ENCODE measurements around the gene VWA3B.
"Not testable (repeated sequence)": the region's sequence is repeated elsewhere in the genome, so short reads cannot be mapped to it uniquely, and the experiment has no call there.

Gene VWA3B, protein sequence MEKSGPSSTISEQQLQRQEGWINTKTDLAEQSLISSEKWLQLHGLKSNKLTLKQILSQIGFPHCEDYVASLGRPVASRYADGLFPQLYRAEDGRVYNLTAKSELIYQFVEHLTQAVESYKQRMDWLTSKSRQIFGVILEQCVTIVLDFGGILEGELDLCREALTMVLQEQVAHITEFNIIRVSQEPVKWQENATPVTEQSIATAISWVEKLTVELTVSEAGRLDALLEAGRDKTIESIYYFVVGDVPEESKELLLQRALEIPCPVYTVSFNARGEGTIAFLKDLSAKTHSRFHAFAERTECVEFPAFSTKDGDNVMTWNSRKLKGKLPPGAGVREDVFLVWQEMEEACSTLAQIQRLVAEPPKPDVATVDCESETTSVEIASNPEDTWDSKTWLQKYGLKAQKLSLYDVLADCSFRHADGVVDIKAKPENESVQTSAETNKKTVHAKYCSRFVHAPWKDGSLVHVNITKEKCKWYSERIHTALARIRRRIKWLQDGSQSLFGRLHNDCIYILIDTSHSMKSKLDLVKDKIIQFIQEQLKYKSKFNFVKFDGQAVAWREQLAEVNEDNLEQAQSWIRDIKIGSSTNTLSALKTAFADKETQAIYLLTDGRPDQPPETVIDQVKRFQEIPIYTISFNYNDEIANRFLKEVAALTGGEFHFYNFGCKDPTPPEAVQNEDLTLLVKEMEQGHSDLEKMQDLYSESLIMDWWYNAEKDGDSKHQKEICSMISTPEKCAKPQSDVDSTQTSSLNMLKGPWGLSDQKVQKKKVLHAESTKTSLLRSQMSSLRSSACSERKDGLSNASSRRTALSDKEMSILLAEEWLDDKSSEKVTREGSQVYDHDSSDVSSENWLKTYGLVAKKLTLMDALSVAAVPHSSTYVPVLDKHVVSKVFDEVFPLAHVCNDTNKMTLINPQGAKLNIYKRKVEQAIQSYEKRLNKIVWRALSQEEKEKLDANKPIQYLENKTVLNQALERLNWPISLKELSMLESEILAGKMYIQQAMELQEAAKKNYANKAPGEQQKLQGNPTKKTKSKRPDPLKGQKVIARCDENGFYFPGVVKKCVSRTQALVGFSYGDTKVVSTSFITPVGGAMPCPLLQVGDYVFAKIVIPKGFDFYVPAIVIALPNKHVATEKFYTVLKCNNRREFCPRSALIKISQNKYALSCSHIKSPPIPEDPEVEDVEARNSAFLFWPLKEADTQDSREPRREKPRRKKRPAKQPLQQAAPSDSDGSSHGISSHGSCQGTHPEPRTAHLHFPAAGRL (N-terminal part only)

GRCh38 chr2:98086491-98087446, at the start of gene VWA3B:
TSS of gene VWA3B (plus strand) at chr2:98087167. CDS start at chr2:98093093, 5,926 bp downstream.
- no peak for DNase-seq (ENCODE audit: low read depth in 2 of 2)

DNA sequence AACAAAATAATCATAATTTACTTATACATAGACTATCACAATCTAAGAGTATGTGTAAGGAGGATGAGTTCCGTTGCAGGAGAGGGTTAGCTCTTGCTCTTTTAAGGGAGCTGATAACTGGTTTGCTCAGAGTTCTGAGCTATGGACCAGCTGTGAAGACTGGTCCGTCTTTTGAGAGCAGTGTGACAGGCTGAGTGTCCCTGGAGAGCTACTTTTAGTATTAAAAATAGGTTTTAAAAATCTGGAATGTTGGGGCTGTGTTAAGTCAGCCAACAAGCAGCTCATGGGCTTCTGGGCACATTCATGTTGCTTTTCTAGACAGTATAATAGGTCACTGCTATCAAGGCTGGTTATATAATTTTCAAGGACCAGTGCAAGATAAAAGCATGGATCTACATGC, 49.8 kb upstream of the VWA3B start:
- DNase-seq (ENCODE audit: low read depth in 2 of 2), result no peak

- DNase-seq (ENCODE audit: low read depth in 2 of 2), result no peak
Observed at GRCh38 chr2:98037666-98038336, 49.2 kb upstream of the VWA3B start.

DNA sequence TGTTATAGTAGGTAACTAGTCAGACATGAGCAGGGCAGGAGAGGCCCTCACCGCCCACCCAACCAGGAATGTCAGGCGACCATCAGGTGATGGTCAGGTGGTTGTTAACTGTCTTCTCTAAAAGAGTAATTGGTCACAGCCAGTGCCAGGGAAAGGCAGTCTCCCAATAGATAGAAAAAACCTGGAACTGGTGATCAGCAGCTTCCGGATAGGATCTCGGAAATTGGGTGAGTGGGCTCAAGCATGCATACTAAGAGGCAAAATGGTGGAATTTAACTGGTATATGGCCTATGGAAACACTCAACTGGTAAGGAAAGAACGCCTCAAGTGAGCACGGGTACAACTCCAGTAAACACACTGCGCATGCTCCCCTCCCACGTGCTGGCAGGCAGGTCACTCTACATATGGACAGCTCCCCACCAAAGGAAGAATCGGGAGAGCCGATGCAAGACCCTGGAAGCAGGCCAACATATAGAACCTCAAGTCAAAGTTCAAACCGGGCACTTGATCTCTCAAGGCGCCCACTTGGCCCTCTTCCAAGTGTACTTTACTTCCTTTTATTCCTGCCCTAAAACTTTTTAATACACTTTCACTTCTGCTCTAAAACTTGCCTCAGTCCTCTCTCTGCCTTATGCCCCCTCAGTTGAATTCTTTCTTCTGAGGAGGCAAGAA, 47.7 kb upstream of the VWA3B start:
- DNase-seq (ENCODE audit: low read depth in 2 of 2), result no peak

GRCh38 chr2:98040331-98040939, 46.5 kb upstream of the VWA3B start:
- no peak for DNase-seq (ENCODE audit: low read depth in 2 of 2)

GRCh38 chr2:98043101-98043500, 43.9 kb upstream of the VWA3B start:
- no peak for DNase-seq (ENCODE audit: low read depth in 2 of 2)

- DNase-seq (ENCODE audit: low read depth in 2 of 2), result not testable (repeated sequence)
Observed at GRCh38 chr2:98044730-98045129, 42.2 kb upstream of the VWA3B start.

DNA sequence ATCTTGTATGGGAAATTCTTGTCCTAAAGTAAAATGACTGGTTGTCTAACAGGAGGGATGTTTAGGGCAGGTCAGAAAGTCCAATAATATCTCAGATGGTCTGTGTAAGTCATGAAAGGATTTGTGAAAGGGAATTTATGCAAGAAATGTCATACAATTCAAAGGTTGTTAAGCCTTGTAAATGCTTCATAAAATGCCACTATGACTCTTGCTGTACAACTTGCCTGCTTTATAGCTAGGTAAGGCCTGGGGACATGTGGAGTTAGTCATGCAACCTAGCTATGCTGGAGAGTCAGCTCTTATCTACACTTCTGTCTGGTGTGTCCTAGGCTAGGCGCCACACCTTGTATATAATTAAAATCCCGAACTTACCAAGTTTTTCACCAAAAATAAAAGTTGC, 36.9 kb upstream of the VWA3B start:
- no peak for DNase-seq (ENCODE audit: low read depth in 2 of 2)

- no peak for DNase-seq (ENCODE audit: low read depth in 2 of 2)
Observed at GRCh38 chr2:98058191-98058975, 28.6 kb upstream of the VWA3B start.

DNA sequence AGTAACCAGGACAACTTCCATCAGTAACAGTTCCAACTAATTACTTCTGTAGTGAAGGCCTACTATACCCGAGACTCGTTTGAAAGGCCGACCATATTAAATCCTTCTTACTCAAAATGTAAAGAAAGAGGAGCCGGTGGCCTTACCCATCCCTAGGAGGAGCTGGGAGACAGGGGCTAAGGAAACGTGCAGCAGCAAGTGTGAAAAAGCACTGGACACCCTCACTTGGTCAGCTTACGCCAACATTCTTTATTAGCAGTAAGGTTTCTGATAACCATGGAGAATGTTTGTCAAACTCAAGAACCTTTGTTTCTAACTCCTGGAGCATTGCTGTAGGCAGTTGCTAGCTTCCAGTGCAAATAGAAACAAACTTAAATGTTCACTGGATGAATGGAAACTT, 26.7 kb upstream of the VWA3B start:
- DNase-seq (ENCODE audit: low read depth in 2 of 2), result no peak

DNA sequence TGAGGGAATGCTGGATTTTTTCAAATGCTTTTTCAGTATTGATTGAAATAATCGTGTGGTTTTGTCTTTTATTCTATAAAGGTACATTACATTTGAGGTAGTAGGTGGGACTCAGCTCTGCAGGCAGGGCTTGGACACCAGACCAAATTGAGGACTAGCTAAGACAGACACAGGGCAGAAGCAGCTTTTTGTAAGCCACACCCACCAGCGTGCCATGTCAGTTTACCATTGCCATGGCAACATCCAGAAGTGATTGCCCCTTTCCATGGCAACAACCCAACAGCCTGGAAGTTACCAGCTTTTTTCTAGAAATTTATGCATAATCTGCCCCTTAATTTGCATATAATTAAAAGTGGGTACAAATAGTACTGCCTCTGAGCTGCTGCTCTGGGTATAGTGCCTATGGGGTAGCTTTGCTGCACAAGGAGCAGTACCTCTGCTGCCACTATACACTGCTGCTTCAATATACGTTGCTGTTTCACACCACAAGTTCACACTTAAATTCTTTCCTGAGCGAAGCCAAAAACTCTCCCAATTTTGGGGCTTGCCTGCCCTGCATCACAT, 23.6 kb upstream of the VWA3B start:
- DNase-seq (ENCODE audit: low read depth in 2 of 2), result no peak

DNA sequence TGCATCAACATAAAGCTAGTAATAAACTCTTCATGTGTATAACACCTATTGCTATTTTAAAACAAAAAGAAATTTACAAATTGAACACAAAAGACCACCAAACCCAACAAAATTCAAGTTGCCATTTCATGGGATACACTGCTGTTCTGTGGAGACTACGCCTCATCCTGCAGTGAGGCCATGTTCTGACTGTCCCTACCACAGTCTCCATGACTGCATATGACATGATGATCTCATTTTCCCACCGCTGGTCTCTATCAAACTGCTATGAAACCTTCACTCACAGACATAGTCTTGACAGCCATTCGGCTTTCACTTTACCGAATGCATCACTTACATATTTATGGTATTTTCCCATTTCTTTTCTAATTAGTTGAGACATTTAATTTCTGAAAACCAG, 21.2 kb upstream of the VWA3B start:
- no peak for DNase-seq (ENCODE audit: low read depth in 2 of 2)

- no peak for DNase-seq (ENCODE audit: low read depth in 2 of 2)
Observed at GRCh38 chr2:98067160-98067559, 19.8 kb upstream of the VWA3B start.

DNA sequence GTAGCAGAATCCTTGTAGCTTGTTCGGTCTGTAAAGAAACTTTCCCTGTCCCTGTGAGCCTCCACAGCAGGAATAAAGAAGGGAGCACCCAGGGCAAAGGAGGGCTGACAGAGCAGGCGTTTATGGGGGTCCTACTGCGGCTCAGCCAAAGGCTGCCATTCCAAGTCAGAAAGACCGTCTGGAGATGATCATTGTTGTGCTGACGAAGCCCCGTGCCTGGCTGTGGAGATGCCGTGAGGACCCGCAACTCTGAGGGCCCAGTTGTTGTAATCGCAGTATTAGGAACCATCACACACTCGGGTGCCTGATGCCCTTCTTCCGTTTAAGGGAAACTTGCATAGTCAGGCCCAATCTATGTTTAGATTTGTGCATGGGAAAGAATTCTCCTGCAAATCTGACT, 16.9 kb upstream of the VWA3B start:
- DNase-seq (ENCODE audit: low read depth in 2 of 2), result no peak

DNA sequence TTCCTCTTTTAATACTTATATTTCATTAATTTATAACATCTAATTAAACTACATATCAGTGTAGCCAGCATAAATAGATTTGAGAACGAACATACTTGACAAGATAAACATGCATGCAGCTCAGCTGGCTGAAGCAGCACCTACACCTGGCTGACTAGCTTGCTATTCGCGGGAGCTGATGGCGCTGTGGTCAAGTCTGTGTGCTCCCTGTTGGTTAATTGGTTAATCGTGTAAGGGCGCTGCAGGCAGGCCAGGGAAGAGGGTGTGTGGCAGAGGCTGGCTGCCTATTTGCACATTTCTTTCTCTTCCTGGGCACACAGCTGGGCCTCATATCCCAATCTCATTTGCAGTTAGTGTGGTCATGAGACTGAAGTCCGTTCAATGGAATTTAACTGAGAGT, 14.5 kb upstream of the VWA3B start:
- no peak for DNase-seq (ENCODE audit: low read depth in 2 of 2)

DNA sequence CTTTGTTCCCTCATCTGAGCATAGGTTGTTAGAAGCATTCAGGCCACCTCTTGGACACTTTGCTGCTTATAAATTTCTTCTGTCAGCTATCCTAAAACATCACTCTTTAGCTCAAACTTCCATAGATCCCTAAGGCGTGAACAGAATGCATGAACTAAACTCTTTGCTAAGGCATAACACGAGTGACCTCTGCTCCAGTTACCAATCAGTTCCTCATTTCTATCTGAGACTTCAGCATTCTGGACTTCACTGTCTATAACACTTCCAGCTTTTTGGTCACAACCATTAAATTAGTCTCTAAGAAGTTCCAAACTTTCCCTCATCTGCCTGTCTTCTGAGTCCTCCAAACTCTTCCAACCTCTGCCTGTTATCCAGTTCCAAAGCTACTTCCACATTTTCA, 8.3 kb upstream of the VWA3B start:
- DNase-seq (ENCODE audit: low read depth in 2 of 2), result no peak

DNA sequence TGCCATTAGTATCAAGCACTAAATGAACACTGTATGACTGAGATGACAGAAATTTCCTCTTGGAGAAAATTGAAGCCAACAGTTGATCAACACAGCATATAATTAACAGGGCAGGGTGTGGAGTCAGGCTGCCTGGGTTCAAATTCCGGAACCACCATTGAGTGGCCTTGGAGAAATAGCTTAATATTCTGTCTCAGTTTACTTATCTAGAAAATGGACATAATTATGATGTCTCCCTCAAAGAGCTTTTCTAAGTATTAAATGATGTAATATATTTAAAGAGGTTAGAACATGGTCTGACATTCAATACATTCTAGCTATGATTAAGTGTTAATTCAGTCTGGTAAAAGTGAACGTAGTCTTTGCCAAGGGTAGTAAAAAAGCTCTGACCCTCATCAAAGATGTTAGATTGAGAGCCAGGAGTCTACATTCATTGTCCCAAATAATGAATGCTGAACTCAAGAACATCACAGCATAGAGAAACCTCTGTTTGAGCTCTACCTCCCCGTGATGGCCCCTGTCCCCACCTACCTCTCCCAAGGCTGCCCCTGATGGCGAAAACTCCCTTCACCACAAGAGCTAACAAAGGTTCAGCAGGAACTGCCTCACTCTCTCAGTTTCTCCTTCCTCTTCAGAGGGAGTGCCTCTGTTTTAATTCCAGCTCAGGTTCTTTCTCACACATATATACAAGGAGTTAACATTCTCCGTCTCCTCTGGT, 2.7 kb upstream of the VWA3B start:
- no peak for DNase-seq (ENCODE audit: low read depth in 2 of 2)

DNA sequence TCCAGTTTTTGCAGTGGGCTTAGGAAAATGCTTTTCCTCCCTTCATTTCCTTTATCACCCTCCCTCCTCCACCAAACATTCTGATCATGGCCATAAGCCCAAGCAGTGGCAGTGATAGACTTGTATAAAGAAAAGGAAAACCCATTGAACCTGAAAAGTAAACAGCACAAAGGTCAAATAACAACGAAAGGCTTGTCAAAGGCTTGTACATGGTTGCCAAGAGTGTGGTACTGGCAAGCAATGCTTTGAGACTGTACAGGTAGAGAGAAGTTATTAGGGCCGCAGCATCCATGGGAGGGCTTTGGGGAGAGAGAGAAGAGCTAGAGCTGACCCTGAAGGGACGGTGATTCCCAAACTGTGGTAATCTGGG, 2.1 kb upstream of the VWA3B start:
- DNase-seq (ENCODE audit: low read depth in 2 of 2), result no peak

All from fibroblast of skin of left biceps (primary cell).